Karpas-422 (cell line): Measurements from ENCODE around the gene LPCAT2. TPM values are rescaled to one million over a fixed set of nuclear protein-coding genes. Genes with fewer than 3 reads are reported as not detected.

Experiments used
- DNase-seq: peaks from one replicate; pipeline ENCODE4 v3.0.0-alpha.2; 2015
- H2AFZ ChIP-seq: fragments of 200-600 bp; sonication (generic); 2 replicates; pipeline ENCODE4 v1.6.1; 2014; ENCODE audit warnings: antibody characterized with exemption, low read length, mixed read lengths
- H3K27ac ChIP-seq: fragments of 200-600 bp; sonication (generic); 2 replicates; pipeline ENCODE4 v1.5.1; 2014; ENCODE audit warnings: mild to moderate bottlenecking, low read length, moderate library complexity
- H3K27me3 ChIP-seq: fragments of 200-600 bp; sonication (generic); 2 replicates; pipeline ENCODE4 v1.6.1; 2014; ENCODE audit warnings: low read length, mixed read lengths
- H3K36me3 ChIP-seq: fragments of 200-600 bp; sonication (generic); 2 replicates; pipeline ENCODE4 v1.6.1; 2014; ENCODE audit warnings: low read length, mixed read lengths; ENCODE audit not compliant: insufficient read depth
- H3K4me1 ChIP-seq: fragments of 200-600 bp; sonication (generic); 2 replicates; pipeline ENCODE4 v1.6.1; 2014; ENCODE audit warnings: mild to moderate bottlenecking, low read length, mixed read lengths
- H3K4me2 ChIP-seq: fragments of 200-600 bp; sonication (generic); 2 replicates; pipeline ENCODE4 v1.6.1; 2014; ENCODE audit warnings: low read length, low read depth, mild to moderate bottlenecking; ENCODE audit not compliant: poor library complexity, severe bottlenecking
- H3K4me3 ChIP-seq: fragments of 200-600 bp; sonication (generic); 2 replicates; pipeline ENCODE4 v1.5.1; 2014; ENCODE audit warnings: mild to moderate bottlenecking, antibody characterized with exemption, low read length, mixed read lengths
- H3K79me2 ChIP-seq: fragments of 200-600 bp; sonication (generic); 2 replicates; pipeline ENCODE4 v1.6.1; 2014; ENCODE audit warnings: mild to moderate bottlenecking, low read length, mixed read lengths
- H3K9ac ChIP-seq: fragments of 200-600 bp; sonication (generic); 2 replicates; pipeline ENCODE4 v1.6.0; 2014; ENCODE audit warnings: low read length
- H3K9me2 ChIP-seq: fragments of 200-600 bp; sonication (generic), shearing (Covaris generic); replicated peaks from 2 replicates; pipeline ENCODE4 v1.6.0; 2014; ENCODE audit warnings: mild to moderate bottlenecking, low read length, moderate library complexity; ENCODE audit not compliant: insufficient read depth
- H3K9me3 ChIP-seq: fragments of 300-700, 200-600 bp; sonication (generic); 2 replicates; pipeline ENCODE4 v1.6.1; 2014; ENCODE audit warnings: low read length, mixed read lengths
- H4K20me1 ChIP-seq: fragments of 200-600 bp; sonication (generic); 2 replicates; pipeline ENCODE4 v1.6.1; 2014; ENCODE audit warnings: mild to moderate bottlenecking, antibody characterized with exemption, low read length, low read depth; ENCODE audit not compliant: insufficient read depth
- total RNA-seq: library from RNA; depleted of rRNA; stranded (reverse); fragments of >200 nt; shearing (Covaris generic); gene quantifications from 2 replicates; pipeline ENCODE4 v1.2.3, GENCODE V29; 2014; ENCODE audit warnings: low replicate concordance

The LPCAT2 gene
- total RNA-seq, 1 experiment from 2014 or later = not detected

GRCh38 chr16:55561319-55561848 is 52.5 kb downstream of the LPCAT2 start:
- Histone ChIP-seq H3K4me2 (no peak overlapping the region), H3K9me2 (no peaks in the 10 kb centered on the region), H3K27ac (no peak overlapping the region), H3K27me3 (no peaks in the 10 kb centered on the region), H3K4me1 (no peaks in the 10 kb centered on the region), H3K79me2 (no peaks in the 10 kb centered on the region), H3K9me3 (no peaks in the 10 kb centered on the region), H2AFZ (no peak overlapping the region), H3K36me3 (no peaks in the 10 kb centered on the region), H4K20me1 (no peaks in the 10 kb centered on the region), H3K9ac (no peak overlapping the region), H3K4me3 (no peak overlapping the region)
- no peak for DNase-seq

- H3K27ac ChIP-seq = no peak overlapping the region
- H4K20me1 ChIP-seq = no peaks in the 10 kb centered on the region
- no peaks in the 10 kb centered on the region for H3K9me2 ChIP-seq
- H2AFZ ChIP-seq = no peak overlapping the region
- H3K4me3 ChIP-seq = no peak overlapping the region
- H3K4me2 ChIP-seq = no peak overlapping the region
- no peaks in the 10 kb centered on the region for H3K79me2 ChIP-seq
- no peaks in the 10 kb centered on the region for H3K27me3 ChIP-seq
- H3K9me3 ChIP-seq = no peaks in the 10 kb centered on the region
- no peaks in the 10 kb centered on the region for H3K4me1 ChIP-seq
- H3K9ac ChIP-seq = no peak overlapping the region
- DNase-seq = no peak
- no peaks in the 10 kb centered on the region for H3K36me3 ChIP-seq
Observed at GRCh38 chr16:55562936-55563335, 54.1 kb downstream of the LPCAT2 start.

- no peaks in the 10 kb centered on the region for H3K27me3 ChIP-seq
- DNase-seq = no peak
- H3K36me3 ChIP-seq = no peaks in the 10 kb centered on the region
- no peaks in the 10 kb centered on the region for H3K79me2 ChIP-seq
- H4K20me1 ChIP-seq = no peaks in the 10 kb centered on the region
- H3K9ac ChIP-seq = no peak overlapping the region
- H3K4me1 ChIP-seq = no peaks in the 10 kb centered on the region; the same call in 1 of the 2 replicates
- H3K4me2 ChIP-seq = no peak overlapping the region
- H3K9me2 ChIP-seq = no peaks in the 10 kb centered on the region
- no peak overlapping the region for H3K27ac ChIP-seq
- H3K9me3 ChIP-seq = no peaks in the 10 kb centered on the region
- no peak overlapping the region for H2AFZ ChIP-seq
- no peak overlapping the region for H3K4me3 ChIP-seq
Observed at GRCh38 chr16:55563797-55564196, 54.9 kb downstream of the LPCAT2 start.

- Histone ChIP-seq H3K27me3 (no peaks in the 10 kb centered on the region), H3K4me3 (no peak overlapping the region), H3K9me3 (no peaks in the 10 kb centered on the region), H2AFZ (no peak overlapping the region), H3K36me3 (no peaks in the 10 kb centered on the region), H3K9me2 (no peaks in the 10 kb centered on the region), H3K4me2 (no peak overlapping the region), H3K9ac (no peak overlapping the region), H3K27ac (no peak overlapping the region), H3K79me2 (no peaks in the 10 kb centered on the region), H4K20me1 (no peaks in the 10 kb centered on the region), H3K4me1 (peaks cover 3% of the 10 kb centered on the region; the same call in 1 of the 2 replicates)
- no peak for DNase-seq
Observed at GRCh38 chr16:55565086-55565485, 56.2 kb downstream of the LPCAT2 start.

- no peak within 1 kb of the TSS for H2AFZ ChIP-seq
- H4K20me1 ChIP-seq = no peaks in the 10 kb centered on the region
- no peak within 1 kb of the TSS for H3K27ac ChIP-seq
- H3K4me2 ChIP-seq = no peak within 1 kb of the TSS
- H3K9ac ChIP-seq = no peak within 1 kb of the TSS
- peaks cover 3% of the 10 kb centered on the region; the same call in 1 of the 2 replicates for H3K4me1 ChIP-seq
- H3K79me2 ChIP-seq = no peaks in the 10 kb centered on the region
- no peaks in the 10 kb centered on the region for H3K36me3 ChIP-seq
- no peaks in the 10 kb centered on the region for H3K9me2 ChIP-seq
- H3K27me3 ChIP-seq = no peaks in the 10 kb centered on the region
- DNase-seq = no peak
- H3K9me3 ChIP-seq = no peaks in the 10 kb centered on the region
- no peak within 1 kb of the TSS for H3K4me3 ChIP-seq
Observed at GRCh38 chr16:55566432-55567175, 57.7 kb downstream of the LPCAT2 start, which contains the start of gene CAPNS2. TSS of gene CAPNS2 (plus strand) at chr16:55566684. CDS start at chr16:55566757, 73 bp downstream.

GRCh38 chr16:55567382-55567781 is 58.5 kb downstream of the LPCAT2 start:
- no peaks in the 10 kb centered on the region for H3K9me2 ChIP-seq
- no peak overlapping the region for H3K4me3 ChIP-seq
- H3K4me1 ChIP-seq = peaks cover 3% of the 10 kb centered on the region; the same call in 1 of the 2 replicates
- H4K20me1 ChIP-seq = no peaks in the 10 kb centered on the region
- H2AFZ ChIP-seq = no peak overlapping the region
- H3K36me3 ChIP-seq = no peaks in the 10 kb centered on the region
- no peak for DNase-seq
- no peak overlapping the region for H3K4me2 ChIP-seq
- no peaks in the 10 kb centered on the region for H3K9me3 ChIP-seq
- no peaks in the 10 kb centered on the region for H3K79me2 ChIP-seq
- H3K27ac ChIP-seq = no peak overlapping the region
- no peaks in the 10 kb centered on the region for H3K27me3 ChIP-seq
- no peak overlapping the region for H3K9ac ChIP-seq

- H3K36me3 ChIP-seq = no peaks in the 10 kb centered on the region
- H3K27ac ChIP-seq = no peak overlapping the region
- no peaks in the 10 kb centered on the region for H3K9me2 ChIP-seq
- H3K27me3 ChIP-seq = no peaks in the 10 kb centered on the region
- no peak overlapping the region for H3K4me2 ChIP-seq
- no peaks in the 10 kb centered on the region for H3K9me3 ChIP-seq
- no peak overlapping the region for H3K9ac ChIP-seq
- H3K79me2 ChIP-seq = no peaks in the 10 kb centered on the region
- no peak for DNase-seq
- H4K20me1 ChIP-seq = no peaks in the 10 kb centered on the region
- H3K4me3 ChIP-seq = no peak overlapping the region
- peaks cover 3% of the 10 kb centered on the region; the same call in 1 of the 2 replicates for H3K4me1 ChIP-seq
- no peak overlapping the region for H2AFZ ChIP-seq
Observed at GRCh38 chr16:55568207-55568606, 59.3 kb downstream of the LPCAT2 start.

GRCh38 chr16:55569025-55569424 is 60.2 kb downstream of the LPCAT2 start:
- H3K4me3 ChIP-seq = no peak overlapping the region
- H4K20me1 ChIP-seq = no peaks in the 10 kb centered on the region
- peaks cover 3% of the 10 kb centered on the region; the same call in 1 of the 2 replicates for H3K4me1 ChIP-seq
- no peaks in the 10 kb centered on the region for H3K36me3 ChIP-seq
- no peak overlapping the region for H3K27ac ChIP-seq
- no peaks in the 10 kb centered on the region for H3K9me2 ChIP-seq
- H3K9me3 ChIP-seq = no peaks in the 10 kb centered on the region
- no peak overlapping the region for H3K4me2 ChIP-seq
- no peak for DNase-seq
- no peaks in the 10 kb centered on the region for H3K79me2 ChIP-seq
- no peaks in the 10 kb centered on the region for H3K27me3 ChIP-seq
- no peak overlapping the region for H2AFZ ChIP-seq
- H3K9ac ChIP-seq = no peak overlapping the region
